SHP77 treated with DMSO at 0.1 percent for 48 hours (cell line): ENCODE measurements around the gene TEAD2.

ENCODE experiments used
- DNase-seq: peaks from one replicate; lab custom pipeline; 2025; lab: John Stamatoyannopoulos, UW

TEAD2 gene

DNA sequence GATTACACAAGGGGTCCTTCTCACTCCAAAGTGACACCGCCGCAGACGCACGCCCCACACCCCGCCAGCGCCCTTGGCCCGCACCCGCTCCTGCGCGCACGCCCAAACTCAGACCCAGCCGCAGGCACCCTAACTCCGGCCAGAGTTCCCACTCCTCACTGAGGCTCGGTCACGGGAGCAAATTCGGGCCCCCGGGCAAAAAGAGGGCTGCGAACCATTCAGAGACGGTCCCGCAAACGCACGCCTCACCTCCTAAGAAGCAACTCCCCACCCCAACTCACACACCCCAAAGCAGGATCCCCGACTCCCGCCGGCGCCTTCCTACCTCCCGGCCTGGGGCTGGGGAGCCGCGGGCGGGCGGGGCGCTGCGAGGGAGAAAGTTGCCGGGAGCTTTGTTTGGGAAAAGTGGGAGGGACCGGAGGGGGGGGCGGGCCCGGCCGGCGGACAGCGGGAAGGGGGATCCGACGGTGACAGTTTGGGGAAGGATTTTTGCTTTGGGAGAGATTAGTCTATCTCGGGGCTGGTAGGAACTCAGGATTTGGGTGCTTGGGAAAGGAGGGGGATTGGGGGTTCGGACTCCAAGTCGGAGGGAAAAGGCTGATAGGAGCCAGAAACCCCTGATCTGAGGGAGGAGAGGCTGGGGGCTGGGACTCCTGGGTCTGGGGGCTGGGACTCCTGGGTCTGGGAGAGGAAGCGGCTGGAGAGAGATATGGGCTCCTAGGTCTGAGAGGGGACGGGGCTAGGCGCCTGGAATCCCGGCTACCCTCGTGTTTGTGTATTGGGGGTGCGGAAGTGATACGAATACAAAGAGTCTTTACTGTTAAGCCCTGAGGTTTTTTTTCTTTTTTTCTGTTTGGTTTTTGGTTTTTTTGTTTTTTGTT is at the start of gene TEAD2:
Gene TEAD2 (minus strand): TSS at position 369 of the 881 bp plus-strand sequence. CDS start 2,341 bp downstream, outside the sequence.
- DNase-seq: no peak

DNA sequence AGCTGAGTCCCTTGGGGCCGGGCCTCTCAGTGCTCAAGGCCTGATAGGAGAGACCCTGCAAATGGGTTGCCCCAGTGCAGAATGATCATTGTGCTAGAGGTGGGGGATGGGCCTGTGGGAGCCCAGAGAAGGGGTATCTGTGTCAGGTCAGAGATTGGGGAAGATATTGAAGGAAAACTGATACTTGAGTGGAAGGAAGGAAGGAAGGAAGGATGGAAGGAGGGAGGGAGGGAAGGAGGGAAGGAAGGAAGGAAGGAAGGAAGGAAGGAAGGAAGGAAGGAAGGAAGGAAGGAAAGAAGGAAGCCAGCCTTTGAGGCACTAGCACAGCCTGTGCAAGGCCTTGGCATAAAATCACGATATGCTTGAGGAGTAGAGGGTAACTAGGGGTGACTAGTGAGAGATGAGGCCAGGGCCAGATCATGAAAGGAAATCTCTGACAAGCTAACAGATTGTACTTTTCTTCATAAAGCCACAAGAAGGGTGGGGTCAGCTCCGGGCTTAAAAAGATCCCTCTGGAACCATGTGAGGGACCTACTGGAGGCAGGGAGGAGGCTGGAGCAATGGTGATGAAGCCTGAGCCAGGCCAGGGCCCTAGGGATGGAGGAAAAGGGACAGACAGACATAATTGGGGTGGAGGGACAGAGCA is 49.6 kb upstream of the TEAD2 start:
- DNase-seq: no peak

DNA sequence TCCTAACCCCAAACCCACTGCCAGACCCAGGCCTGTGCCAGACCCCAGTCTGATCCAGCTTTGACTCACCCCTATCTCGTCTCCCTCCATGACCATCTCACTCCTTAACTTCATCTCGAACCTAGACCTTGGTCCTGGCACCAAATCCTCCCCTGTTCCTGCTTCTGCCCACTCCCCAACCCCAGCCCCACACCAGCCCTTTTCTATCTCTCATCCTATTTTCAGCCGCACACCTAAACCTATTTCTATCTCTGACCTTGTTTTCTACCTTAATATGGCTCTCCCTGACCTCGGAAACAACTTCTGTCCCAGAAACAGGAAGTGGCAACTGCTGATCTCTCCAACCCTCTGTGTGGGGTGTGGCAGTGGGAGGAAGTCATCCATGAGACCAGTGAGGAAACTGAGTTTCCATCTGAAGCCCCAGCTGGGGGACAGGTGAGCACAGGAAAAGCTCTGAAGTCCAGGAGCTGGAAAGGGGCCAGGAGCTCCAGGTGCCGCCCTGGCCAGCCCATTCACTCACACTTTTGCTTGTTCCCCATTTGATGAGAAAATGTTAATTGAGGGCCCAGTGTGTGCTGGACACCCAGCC is 47.3 kb upstream of the TEAD2 start:
- DNase-seq: no peak

DNA sequence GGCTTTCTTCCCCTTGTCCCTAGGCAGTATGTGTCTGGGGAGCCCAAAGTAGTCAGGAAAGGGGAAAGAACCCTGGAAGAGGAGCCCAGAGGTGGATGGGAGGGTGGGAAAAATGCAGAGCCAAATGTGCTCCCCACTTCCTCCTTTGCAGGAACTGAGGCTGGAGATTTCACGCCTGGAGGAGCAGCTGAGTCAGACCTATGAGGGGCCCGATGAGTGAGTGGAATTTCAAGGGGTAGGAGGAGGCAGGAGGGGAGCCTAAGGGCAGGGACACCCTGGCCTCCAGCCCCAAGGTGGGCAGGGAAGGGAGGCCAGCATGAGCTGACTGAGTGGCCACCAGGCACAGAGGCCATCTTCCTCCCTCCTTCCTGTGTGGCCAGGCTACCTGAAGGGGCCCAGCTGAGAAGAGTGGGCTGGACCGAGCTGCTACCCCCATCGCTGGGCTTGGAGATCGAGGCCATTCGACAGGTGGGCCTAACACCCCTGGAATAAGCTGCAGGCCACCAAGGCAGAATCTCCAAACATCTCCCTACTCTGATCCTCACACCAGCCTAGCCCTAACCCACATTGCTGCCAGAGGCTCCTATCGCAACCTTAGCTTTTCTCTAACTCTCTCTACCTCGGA is 46.7 kb upstream of the TEAD2 start:
- DNase-seq: no peak

DNA sequence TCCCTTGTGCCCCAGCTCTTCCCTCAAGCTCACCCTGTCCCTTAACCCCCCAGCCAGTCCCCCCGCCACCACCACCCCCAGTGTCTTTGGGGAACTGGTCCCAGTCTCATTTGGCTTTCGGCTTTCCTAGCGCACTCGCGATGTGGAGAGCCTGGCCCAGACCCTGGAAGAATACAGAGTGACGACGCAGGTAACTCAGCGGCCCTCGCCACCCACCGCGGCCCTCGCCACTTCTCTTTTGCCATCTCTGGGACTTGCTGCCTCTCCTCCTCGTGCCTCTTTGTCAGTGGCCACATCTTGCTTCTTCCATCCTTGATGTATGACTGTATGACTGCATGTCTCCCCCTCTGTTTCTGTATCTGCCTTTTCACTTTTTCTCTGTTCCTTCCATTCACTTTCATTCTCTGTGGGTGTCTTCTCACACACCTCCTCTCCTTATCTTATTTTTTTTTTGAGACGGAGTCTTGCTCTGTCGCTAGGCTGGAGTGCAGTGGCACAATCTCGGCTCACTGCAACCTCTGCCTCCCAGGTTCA is 45.3 kb upstream of the TEAD2 start:
- no peak for DNase-seq

DNA sequence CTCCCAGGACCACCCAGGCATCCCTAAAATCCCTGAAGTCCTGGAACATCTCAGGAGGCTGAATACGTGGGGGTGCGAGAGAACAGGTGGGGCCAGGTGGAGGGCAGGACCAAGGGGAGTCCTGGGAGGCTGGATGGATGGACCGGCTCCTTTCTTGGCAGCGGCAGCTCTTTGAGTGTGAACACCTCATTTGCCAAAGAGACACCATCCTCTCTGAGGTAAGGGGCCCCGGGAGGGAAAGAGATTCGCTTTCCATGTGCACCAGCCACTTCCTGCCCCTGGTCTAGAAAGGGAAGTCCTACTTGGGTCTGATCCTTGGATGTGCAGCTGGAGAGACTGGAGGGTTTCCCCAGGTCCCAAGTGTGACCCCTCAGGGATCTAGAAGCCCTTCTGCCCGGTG is 44.9 kb upstream of the TEAD2 start:
- no peak for DNase-seq

DNA sequence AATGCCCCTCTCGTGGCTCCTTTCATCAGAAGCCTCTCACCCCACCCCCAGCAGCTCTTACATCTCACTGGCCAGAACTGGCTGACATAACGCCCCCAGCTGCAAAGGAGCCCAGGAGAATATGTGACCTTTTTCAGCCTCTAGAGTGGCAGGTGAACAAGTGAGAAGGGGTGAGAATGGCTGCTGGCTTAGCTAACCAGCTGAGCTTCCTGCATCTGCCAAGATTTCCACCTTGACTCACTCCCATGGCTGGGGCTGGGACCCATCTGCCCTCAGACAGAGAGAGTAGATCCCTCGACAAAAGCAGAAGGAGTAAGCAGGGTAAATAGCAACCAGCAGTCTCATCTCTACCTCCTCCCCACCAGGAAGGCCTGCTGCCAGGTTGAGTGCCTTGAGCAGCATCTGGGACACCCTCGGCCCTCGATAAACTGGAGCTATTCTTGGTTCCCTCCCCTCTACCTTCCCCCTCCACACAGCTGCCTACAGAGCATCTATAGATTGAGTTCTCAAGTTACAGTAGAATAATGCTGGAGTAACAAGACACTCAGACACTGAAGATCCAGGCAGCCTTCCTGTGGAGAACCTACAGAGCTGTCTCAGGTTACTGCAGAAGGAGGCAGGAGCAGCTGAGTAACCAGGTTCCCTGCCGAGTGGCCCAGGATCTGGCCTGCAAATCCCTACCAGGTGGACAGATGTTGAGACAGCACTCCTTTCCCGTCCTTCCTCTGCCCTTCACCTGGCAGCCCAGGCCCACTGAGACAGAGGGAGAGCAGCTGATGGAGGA is 41.4 kb upstream of the TEAD2 start:
- peak; percentile 77 for DNase-seq

DNA sequence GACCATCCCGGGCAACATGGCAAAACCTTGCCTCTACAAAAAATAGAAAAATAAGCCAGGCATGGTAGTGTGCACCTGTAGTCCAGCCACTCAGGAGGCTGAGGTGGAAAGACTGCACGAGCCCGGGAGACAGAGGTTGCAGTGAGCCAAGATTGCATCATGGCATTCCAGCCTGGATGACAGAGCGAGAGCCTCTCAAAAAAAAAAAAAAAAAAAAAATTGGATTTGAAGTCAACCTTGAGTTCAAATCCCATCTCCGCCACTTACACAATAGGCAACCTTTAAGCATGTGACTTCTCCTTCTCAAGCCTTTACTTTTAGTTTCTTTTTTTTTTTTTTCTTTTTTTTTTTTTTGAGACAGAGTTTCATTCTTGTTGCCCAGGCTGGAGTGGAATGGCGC is 37.8 kb upstream of the TEAD2 start:
- no peak for DNase-seq

DNA sequence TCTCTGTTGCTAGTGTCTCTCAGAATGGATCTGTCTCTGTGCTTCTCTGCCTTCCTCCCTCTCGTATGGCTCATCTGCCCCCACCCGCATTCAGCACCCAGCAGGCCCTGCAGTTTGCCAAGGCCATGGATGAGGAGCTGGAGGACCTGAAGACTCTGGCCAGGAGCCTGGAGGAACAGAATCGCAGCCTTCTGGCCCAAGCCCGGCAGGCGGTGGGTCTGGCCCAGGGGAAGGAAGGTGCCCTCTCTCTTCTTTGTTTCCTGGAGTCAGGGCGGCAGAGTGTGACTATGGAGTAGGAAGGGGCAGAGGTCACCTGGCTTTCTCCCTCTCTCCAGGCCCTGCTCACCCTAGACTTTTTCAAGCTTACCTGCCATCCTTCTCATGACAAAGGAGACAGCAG is 36.7 kb upstream of the TEAD2 start:
- no peak for DNase-seq

DNA sequence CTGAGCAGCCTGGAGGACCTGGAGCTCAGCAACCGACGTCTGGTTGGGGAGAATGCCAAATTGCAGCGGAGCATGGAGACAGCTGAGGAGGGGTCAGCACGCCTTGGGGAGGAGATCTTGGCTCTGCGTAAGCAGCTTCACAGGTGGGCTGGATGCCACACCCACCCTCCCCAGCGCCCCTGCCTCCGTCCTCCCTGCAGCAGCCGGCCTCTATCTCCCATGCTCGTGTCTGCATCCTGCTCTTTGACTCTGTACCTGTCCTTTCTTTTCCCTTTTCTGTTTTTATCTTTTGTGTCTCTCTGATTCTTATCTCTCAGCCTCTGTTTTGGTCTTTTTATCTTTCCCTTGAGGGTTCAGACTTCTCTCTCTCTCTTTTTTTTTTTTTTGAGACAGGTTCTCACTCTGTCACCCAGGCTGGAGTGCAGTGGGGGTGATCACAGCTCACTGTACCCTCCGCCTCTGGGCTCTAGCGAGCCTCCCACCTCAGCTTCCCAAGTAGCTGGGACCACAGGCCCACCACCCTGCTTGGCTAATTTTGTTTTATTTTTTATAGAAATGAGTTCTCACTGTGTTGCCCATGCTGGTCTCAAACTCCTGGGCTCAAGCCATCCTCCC is 35.9 kb upstream of the TEAD2 start:
- no peak for DNase-seq

DNA sequence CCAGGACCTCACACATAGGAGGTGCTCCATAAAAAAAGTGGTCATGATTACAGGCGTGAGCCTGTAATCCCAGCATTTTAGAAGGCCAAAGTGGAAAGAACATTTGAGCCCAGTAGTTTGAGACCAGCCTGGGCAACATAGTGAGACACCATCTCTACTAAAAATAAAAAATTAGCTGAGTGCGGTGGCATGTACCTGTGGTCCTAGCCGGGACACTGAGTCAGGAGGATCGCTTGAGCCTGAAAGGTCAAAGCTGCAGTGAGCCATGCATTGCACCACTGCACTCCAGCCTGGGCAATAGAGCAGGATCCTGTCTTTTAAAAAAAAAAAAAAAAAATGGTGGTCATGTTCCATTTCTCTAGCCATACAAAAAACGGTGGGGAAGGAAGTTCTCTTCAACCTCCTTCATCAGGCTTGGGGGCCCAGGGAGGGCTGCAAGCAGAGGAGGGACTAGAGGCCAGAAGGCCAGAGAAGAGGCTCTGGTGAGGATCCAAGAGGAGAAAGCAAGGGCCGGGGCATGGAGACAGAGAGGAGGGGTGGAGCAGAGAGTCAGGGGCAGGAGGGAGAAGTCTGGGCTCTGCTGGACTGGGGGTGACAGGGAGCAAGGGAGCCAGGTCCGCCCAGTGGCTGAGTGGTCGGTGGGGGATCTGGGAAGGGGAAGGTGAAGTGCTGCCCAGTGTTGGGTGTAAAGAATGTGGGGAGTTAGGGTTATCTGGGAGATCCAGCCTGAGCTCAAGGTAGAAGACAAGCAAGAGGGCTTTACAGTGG is 34.7 kb upstream of the TEAD2 start:
- DNase-seq: no peak

DNA sequence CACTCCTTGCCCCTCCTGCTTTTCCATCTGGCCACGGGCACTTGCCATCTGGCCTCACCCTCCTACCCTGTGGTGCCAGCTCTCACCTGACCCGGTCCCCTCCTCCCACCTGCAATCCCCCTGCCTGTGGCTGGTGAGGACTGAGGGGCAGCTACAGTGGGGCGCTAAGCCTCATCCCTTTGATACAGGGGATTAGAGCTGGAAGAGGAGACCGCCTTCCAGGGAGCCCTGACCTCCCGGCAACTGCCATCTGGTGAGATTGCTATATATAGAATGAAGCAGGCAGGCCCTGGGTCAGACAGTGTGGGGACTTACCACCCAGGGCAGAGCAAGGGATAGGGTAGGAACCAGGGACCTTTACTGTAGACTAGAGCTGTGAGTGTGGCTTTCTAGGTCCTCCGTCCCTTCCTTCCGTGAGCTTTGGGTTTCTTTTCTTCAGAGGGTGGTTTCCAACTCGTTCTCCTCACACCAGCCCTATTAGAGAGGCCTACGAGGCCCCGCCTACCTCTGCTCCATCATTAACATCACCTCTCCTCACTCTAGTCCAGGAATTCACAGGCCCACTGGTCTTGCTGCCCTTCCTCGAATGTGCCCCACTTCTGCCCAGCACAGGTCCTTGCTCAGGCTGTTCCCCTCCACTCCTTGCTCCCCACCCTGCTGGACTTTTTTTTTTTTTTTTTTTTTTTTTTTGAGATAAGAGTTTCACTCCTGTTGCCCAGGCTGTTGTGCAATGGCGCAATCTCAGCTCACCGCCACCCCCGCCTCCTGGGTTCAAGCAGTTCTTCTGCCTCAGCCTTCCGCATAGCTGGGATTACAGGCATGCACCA is 33.6 kb upstream of the TEAD2 start:
- DNase-seq: no peak

DNA sequence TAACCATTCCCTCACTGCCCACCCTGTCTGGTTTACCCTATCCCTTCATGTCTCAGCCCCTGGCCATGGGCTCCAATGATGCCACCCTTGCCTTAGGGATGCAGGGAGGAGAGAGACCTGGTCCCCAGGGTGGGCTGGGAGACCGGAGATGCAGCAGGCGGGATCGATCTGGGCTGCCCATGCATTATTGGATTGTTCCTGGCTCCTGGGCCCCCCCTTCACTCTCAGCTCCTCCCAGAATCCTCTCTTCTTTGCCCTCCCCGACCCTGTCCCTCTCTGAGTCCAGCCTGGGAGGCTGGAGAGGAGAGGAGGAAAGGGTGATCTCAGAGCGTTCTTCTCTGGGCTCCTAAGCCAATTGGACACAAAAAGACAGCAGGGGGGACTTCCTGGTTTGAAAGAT is 31.7 kb upstream of the TEAD2 start:
- DNase-seq: no peak

DNA sequence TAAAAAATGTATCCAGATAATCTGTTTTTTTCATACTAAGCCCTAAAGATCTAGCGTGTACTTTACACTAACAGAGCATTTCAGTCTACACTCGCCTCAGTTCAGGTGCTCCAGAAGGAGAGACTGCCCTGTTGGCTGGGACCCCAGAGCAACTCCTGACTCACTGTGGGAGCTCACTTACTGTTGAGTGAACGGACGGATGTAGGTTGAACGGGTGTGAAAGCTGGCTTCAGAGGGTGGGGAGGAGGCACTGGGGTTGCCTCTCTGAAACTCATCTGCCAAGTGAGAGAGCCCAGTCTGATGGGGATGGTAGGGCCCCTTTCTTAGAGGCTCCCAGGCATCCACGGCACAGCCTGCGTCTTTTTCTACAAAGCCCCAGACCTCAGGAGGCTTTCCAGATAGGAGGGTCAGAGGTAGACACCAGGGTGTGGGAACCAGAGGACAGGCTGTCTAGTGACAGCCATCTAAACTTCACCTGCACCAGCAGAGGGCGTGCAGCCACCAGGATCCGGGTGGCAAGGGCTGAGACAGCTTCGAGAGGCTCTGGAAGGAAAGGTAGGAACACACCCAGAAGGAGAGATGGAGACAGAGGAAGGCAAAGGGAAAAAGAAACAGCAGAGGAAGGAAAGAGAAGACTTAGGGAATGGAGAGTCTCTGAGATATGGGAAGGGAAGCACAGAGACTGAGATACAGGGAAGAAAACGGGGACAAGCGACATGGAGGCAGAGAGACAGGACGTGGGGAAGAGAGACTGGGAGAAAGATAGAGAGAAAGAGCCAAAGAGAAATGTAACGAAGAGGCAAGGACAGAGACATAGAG is 29.6 kb upstream of the TEAD2 start:
- peak; percentile 61 for DNase-seq

DNA sequence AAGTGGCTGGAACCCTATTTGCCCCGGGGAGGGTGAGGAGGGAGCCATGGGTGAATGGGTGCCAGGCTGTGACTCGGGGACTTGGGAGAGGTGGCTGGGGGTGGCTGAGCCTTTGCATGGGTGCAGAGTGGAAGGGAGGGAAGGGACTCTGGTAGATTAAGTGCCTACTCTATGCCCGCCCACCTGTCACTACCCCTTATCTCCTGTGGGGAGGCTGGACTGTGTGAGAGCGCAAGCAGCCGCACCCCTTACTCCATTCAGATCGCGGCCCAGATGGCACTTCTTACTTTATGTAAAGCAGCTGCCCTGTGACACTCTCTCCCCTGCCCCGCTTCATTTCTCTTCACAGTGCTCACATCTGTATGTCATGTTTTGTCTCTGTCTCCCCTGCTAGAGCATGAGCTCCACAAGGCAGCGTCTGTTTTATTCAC is 28.7 kb upstream of the TEAD2 start:
- DNase-seq: no peak

DNA sequence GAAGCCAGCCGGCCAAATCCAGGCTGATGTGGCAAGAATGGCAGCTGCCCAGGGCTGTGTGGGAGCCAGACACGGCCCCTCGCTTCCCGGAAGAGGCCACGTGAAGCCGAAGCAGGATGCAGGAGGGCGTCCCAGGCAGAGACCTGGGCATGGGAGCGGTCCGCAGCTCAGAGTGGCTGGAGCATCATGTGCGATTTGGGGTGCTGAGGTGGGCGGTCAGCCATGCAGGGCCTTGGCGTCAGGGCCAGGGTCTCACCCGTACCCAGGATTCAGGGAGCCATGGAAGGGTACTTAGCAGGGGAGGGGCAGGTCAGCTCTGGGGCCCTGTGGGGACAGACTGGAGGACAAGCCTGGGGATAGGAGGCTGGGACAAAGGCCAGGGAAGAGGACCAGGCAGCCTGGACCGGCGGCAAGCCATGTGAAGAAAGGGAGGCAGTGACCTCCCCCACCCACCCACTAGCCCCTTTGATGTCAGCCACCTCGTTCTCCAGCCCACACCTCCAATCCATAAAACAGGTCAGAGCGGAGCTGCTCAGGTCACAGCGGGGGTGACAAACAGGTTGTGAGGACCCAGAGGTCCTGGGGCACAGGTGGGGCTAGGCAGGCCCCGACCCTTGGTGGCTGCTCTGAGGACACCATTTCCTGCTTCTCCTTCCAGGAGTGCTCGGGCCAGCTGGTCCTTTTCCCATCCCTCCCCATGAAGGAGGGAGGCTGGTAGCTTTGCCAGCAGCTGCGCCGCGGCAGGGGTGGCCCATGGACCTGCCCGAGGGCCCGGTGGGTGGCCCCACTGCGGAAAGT is 28.1 kb upstream of the TEAD2 start:
- DNase-seq: no peak

DNA sequence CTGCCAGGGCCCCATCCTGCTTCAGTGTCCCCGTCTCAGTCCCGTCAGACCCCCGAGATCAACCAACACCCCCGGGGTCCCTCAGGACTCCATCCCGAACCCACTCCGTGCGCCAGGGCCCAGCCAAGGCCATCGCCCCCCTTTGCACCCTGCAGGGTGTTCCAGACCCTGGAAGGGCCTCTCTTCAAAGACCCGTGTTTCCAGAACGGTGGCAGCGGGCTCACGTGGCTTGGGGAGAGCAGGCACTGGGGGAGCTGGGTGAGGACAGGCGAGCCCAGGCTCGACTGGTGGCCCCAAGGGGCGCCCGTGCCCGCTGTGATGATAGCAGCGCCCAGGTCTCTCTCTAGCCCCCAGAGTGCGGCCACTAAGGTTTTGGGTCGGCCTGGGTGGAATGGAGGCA is 27.2 kb upstream of the TEAD2 start:
- DNase-seq: no peak

DNA sequence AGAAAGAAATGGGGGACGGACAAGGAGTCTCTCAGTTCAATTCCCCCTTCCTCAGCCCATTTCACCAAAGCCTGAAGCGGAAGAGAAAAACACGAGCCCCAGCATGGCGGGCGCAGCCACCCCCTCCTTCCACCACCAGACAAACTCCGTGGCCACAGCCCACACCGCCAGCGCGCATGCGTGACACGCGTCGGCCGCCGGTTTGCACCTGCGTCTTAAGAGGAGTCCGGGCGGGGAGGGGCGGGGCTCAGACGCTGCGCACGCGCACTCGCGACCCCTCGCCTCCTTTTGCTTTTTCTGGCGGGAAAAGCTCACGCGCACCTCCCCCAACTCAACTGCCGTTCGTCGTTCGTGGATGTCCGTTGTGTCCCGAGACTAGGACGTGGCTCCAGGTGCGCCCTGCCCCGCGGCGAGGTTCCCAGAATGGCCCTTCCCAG is 25.7 kb upstream of the TEAD2 start, which contains the start of gene KASH5:
Gene KASH5 (plus strand): TSS at position 314 of the 437 bp plus-strand sequence. CDS start 2,635 bp downstream, outside the sequence.
- no peak for DNase-seq
